ENCODE measurements around the gene WEE2. TPM values are rescaled to one million over a fixed set of nuclear protein-coding genes. Genes with fewer than 3 reads are reported as not detected.
A peak's percentile ranks its signal among the peaks of the same experiment; 100 is the strongest.

The WEE2 gene
- total and polyA plus RNA-seq, 9 of the 15 experiments (the other 6 are each of a cell fraction or from before 2014, with no cell fraction given), result not detected

DNA sequence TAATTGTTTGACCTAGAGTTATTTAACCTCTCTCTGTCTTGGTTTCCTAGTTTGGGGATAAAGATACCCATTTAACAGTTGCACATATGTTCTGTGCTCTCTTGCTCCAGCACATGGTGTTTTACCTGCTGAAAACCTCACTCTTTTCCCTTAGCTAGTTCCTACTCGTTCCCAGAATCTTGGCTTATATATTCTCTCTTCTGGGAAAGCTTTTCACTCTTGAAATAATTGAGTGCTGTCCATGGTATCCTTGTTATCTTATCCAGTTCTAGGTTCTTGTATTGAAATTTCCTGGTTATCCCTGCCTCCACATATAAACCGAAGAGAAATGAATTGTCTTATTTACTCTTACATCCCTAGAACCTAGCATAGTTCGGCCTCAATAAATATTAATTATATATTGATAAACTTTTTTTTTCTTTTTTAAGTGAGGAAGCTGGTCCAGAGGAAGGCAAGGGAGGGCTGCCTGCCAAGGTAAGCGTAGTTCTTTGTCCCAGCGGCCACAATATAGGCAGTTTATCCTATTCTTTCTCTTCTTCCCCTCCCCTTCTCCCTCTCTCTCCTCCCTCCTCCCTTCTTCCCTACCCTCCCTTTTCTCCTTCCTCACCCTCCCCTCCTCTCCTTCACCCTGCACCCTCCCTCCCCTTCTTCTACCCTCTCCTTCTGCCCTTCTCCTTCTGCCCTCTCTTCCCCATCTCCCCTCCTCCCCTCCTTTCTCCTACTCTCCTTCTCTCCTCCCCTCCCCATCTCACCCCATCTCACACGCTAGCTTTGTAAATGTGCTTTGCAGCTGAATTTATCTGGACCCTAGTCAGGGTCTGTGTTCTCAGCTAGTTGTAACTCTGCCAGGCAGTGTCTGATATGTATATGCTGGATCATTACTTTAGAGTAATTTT lies 7.9 kb downstream of the WEE2 start:
- no peaks in the 10 kb centered on the region for H3K9me1 ChIP-seq (ENCODE audit: control insufficient read depth, insufficient read depth, low read length)
- no peak overlapping the region for H3K4me3 ChIP-seq
- 1% methylated on average over 6 of the region's 6 CpGs for WGBS (ENCODE audit: insufficient coverage, low coverage, missing lambda C conversion rate)
- ChIA-PET CTCF (ENCODE audit: low intra/inter-chr PET ratio) (no interaction called here), POLR2A (no interaction called here)
- no peaks in the 10 kb centered on the region for H4K20me1 ChIP-seq (replicated peaks; ENCODE audit: control insufficient read depth, insufficient read depth, low read length)
- FAIRE-seq (no peak), DNase-seq (ENCODE audit: extremely low read depth in 1 of 4, low spot score in 3 of 4) (no peak), ATAC-seq (no peak)
- no peak overlapping the region for H2AFZ ChIP-seq (ENCODE audit: low read depth, low read length)
- no peaks in the 10 kb centered on the region for H3K79me2 ChIP-seq (ENCODE audit: control insufficient read depth, insufficient read depth, low read length)
- peaks cover 3 to 9% of the 10 kb centered on the region in 2 experiments; a peak in 2 of 5 replicates for H3K27me3 ChIP-seq (ENCODE audit: control insufficient read depth in 2 of 2, insufficient read depth in 2 of 2, low read length in 2 of 2)
- H3K4me2 ChIP-seq (ENCODE audit: insufficient read depth, low read length), result no peak overlapping the region
- H3K9ac ChIP-seq (ENCODE audit: insufficient read depth in 1 of 2, low read depth in 2 of 2, low read length in 2 of 2), result no peak overlapping the region
- BruUV-seq (replicated peaks), result no TSS peak
- intact Hi-C loops (cut with micrococcal nuclease) (no loop called here), in situ Hi-C loops (cut with MboI) (no loop called here)
- no peaks in the 10 kb centered on the region for H3K36me3 ChIP-seq (ENCODE audit: control insufficient read depth, insufficient read depth, low read length)
- H3K4me1 ChIP-seq (replicated peaks in 1 of 2; ENCODE audit: control insufficient read depth in 2 of 2, insufficient read depth in 2 of 2, low read length in 2 of 2), result no peaks in the 10 kb centered on the region
- no peaks in the 10 kb centered on the region for H3K9me3 ChIP-seq (replicated peaks; ENCODE audit: control insufficient read depth, insufficient read depth, low read depth, low read length)
- no peak overlapping the region for H3K27ac ChIP-seq (ENCODE audit: extremely low read depth, low read depth, low read length)
- peak; percentile 72 for TF ChIP-seq PCBP2 (IDR thresholded peaks at IDR 0.05; ENCODE audit: low read depth, low read length, poor library complexity, severe bottlenecking)
- TF ChIP-seq, protein P1, sequence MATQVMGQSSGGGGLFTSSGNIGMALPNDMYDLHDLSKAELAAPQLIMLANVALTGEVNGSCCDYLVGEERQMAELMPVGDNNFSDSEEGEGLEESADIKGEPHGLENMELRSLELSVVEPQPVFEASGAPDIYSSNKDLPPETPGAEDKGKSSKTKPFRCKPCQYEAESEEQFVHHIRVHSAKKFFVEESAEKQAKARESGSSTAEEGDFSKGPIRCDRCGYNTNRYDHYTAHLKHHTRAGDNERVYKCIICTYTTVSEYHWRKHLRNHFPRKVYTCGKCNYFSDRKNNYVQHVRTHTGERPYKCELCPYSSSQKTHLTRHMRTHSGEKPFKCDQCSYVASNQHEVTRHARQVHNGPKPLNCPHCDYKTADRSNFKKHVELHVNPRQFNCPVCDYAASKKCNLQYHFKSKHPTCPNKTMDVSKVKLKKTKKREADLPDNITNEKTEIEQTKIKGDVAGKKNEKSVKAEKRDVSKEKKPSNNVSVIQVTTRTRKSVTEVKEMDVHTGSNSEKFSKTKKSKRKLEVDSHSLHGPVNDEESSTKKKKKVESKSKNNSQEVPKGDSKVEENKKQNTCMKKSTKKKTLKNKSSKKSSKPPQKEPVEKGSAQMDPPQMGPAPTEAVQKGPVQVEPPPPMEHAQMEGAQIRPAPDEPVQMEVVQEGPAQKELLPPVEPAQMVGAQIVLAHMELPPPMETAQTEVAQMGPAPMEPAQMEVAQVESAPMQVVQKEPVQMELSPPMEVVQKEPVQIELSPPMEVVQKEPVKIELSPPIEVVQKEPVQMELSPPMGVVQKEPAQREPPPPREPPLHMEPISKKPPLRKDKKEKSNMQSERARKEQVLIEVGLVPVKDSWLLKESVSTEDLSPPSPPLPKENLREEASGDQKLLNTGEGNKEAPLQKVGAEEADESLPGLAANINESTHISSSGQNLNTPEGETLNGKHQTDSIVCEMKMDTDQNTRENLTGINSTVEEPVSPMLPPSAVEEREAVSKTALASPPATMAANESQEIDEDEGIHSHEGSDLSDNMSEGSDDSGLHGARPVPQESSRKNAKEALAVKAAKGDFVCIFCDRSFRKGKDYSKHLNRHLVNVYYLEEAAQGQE (IDR thresholded peaks at IDR 0.05; ENCODE audit: borderline replicate concordance), result peak; percentile 80
- TF ChIP-seq, protein P1 (CRISPR knock-in tag; IDR thresholded peaks at IDR 0.05; ENCODE audit: low read depth), result no peak
- no peak for TF ChIP-seq YY1 (IDR thresholded peaks at IDR 0.05; ENCODE audit: borderline replicate concordance in 1 of 3, control insufficient read depth in 1 of 3, extremely low read depth in 1 of 3, insufficient read depth in 3 of 3, insufficient read length in 1 of 3, insufficient replicate concordance in 2 of 3, low read depth in 1 of 3, low read length in 2 of 3)
- no peak for TF ChIP-seq TCF3 (CRISPR knock-in tag; IDR thresholded peaks at IDR 0.05)
- no peak for TF ChIP-seq ZNF23 (CRISPR knock-in tag; IDR thresholded peaks at IDR 0.05)
- no peak for TF ChIP-seq ZNF766 (CRISPR knock-in tag; conservative IDR thresholded peaks at IDR 0.05)
- TF ChIP-seq ZNF695 (CRISPR knock-in tag; IDR thresholded peaks at IDR 0.05), result no peak
- peak; percentile 79 for TF ChIP-seq EHMT2 (IDR thresholded peaks at IDR 0.05)
- peak; percentile 64 for TF ChIP-seq PCBP1 (IDR thresholded peaks at IDR 0.05; ENCODE audit: low read depth, low read length, poor library complexity, severe bottlenecking)
- TF ChIP-seq HNRNPK (IDR thresholded peaks at IDR 0.05; ENCODE audit: low read depth, low read length, poor library complexity, severe bottlenecking), result peak; percentile 57
- TF ChIP-seq FOXM1 (IDR thresholded peaks at IDR 0.05; ENCODE audit: low read depth), result no peak
- TF ChIP-seq FOXM1 (CRISPR knock-in tag; IDR thresholded peaks at IDR 0.05; ENCODE audit: low read depth), result no peak
- no peak for TF ChIP-seq ZNF584 (CRISPR knock-in tag; IDR thresholded peaks at IDR 0.05; ENCODE audit: low read depth)

Data from K562 (cell line).